ENCODE results near the gene B3GLCT.

- TF ChIP-seq GATA3 (IDR thresholded peaks at IDR 0.05; ENCODE audit: low read depth, low read length) (no peak), GATA2 (IDR thresholded peaks at IDR 0.05; ENCODE audit: low read depth, low read length) (no peak)
These were observed at the start of gene B3GLCT for GRCh38 chr13:31199849-31200636.

Measured in SH-SY5Y (cell line).